C4-2B (cell line): ENCODE results near the gene ACAD11.

Source experiments
- CTCF ChIP-seq: fragments of 450-650 bp; conservative IDR thresholded peaks from 2 replicates; pipeline ENCODE4 v1.5.1; 2017; ENCODE audit warnings: mild to moderate bottlenecking
- ZFX ChIP-seq: fragments of 450-650 bp; IDR thresholded peaks from 2 replicates; pipeline ENCODE4 v1.6.1; 2017

- TF ChIP-seq CTCF (no peak), ZFX (no peak)
These were observed 61.9 kb downstream of the ACAD11 start for GRCh38 chr3:132597660-132598059.
